Brain microvascular endothelial cell (primary cell): ENCODE measurements around the gene MEX3D.

Experiments used
- DNase-seq: peaks from one replicate; pipeline ENCODE4 v3.0.0-alpha.2; 2020
- H3K27ac ChIP-seq: fragments of 250-450 bp; sonication (Bioruptor Pico); 2 replicates; pipeline ENCODE4 v1.5.1; 2020; ENCODE audit warnings: mild to moderate bottlenecking, moderate library complexity
- H3K27me3 ChIP-seq: fragments of 250-450 bp; sonication (Bioruptor Pico); replicated peaks from 2 replicates; pipeline ENCODE4 v1.5.1; 2020; ENCODE audit warnings: mild to moderate bottlenecking
- H3K36me3 ChIP-seq: fragments of 250-450 bp; sonication (Bioruptor Pico); replicated peaks from 2 replicates; pipeline ENCODE4 v1.5.1; 2020; ENCODE audit warnings: mild to moderate bottlenecking
- H3K4me3 ChIP-seq: 2 replicates; pipeline ENCODE4 v1.5.1; 2011; ENCODE audit warnings: low read depth, mild to moderate bottlenecking, control low read depth, low read length, moderate library complexity
- in situ Hi-C: cut with HindIII; loops from 2 replicates; pipeline ENCODE4 v1.10.0; 2017; ENCODE audit warnings: low sequenced_read_pairs, low pct_ligation_motif_present
- TF ChIP-seq, protein P1 (sequence below): IDR thresholded peaks from 2 replicates; pipeline ENCODE4 v1.5.1; 2011; ENCODE audit warnings: low read depth, mild to moderate bottlenecking, moderate library complexity, low read length, control low read depth, inconsistent platforms; ENCODE audit errors: missing control alignments

Gene MEX3D

GRCh38 chr19:1613146-1613545 is 45.0 kb upstream of the MEX3D start:
- Histone ChIP-seq H3K4me3 (no peak overlapping the region), H3K36me3 (peaks cover 53% of the 10 kb centered on the region)

GRCh38 chr19:1612114-1613086 is 44.3 kb upstream of the MEX3D start:
- DNase-seq, result no peak
- TF ChIP-seq, protein P1, sequence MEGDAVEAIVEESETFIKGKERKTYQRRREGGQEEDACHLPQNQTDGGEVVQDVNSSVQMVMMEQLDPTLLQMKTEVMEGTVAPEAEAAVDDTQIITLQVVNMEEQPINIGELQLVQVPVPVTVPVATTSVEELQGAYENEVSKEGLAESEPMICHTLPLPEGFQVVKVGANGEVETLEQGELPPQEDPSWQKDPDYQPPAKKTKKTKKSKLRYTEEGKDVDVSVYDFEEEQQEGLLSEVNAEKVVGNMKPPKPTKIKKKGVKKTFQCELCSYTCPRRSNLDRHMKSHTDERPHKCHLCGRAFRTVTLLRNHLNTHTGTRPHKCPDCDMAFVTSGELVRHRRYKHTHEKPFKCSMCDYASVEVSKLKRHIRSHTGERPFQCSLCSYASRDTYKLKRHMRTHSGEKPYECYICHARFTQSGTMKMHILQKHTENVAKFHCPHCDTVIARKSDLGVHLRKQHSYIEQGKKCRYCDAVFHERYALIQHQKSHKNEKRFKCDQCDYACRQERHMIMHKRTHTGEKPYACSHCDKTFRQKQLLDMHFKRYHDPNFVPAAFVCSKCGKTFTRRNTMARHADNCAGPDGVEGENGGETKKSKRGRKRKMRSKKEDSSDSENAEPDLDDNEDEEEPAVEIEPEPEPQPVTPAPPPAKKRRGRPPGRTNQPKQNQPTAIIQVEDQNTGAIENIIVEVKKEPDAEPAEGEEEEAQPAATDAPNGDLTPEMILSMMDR, result no peak
- Histone ChIP-seq H3K27ac (no peak overlapping the region), H3K27me3 (no peaks in the 10 kb centered on the region), H3K4me3 (no peak overlapping the region), H3K36me3 (peaks cover 53% of the 10 kb centered on the region)
- in situ Hi-C loops, result no loop called here

More at GRCh38 chr19:1613146-1613545, 45.0 kb upstream of the MEX3D start:
- DNase-seq, result no peak
- in situ Hi-C loops, result no loop called here
- Histone ChIP-seq H3K27ac (no peak overlapping the region), H3K27me3 (no peaks in the 10 kb centered on the region)
- TF ChIP-seq, protein P1, result no peak

GRCh38 chr19:1611353-1611752 is 43.2 kb upstream of the MEX3D start:
- H3K36me3 ChIP-seq, result peaks cover 45% of the 10 kb centered on the region
- in situ Hi-C loops, result no loop called here
- TF ChIP-seq, protein P1, result no peak
- H3K27me3 ChIP-seq, result no peaks in the 10 kb centered on the region
- H3K27ac ChIP-seq, result no peak overlapping the region
- DNase-seq, result no peak
- no peak overlapping the region for H3K4me3 ChIP-seq

GRCh38 chr19:1610579-1610978 is 42.5 kb upstream of the MEX3D start:
- in situ Hi-C loops, result no loop called here
- Histone ChIP-seq H3K36me3 (peaks cover 40% of the 10 kb centered on the region), H3K27ac (no peak overlapping the region), H3K27me3 (no peaks in the 10 kb centered on the region), H3K4me3 (no peak overlapping the region)
- no peak for DNase-seq
- TF ChIP-seq, protein P1, result no peak

GRCh38 chr19:1609680-1610474 is 41.8 kb upstream of the MEX3D start:
- Histone ChIP-seq H3K27me3 (no peaks in the 10 kb centered on the region), H3K4me3 (no peak overlapping the region), H3K27ac (no peak overlapping the region), H3K36me3 (peaks cover 33% of the 10 kb centered on the region)
- TF ChIP-seq, protein P1, result no peak
- in situ Hi-C loops, result no loop called here
- DNase-seq, result no peak
